Kidney epithelial cell (primary cell): Measurements from ENCODE around the gene SDCBP2. TPM values are rescaled to one million over a fixed set of nuclear protein-coding genes. Genes with fewer than 3 reads are reported as not detected.

ENCODE experiments used
- DNase-seq: peaks from one replicate; pipeline ENCODE4 v3.0.0-alpha.2; 2010; ENCODE audit warnings: low read depth
- H3K27me3 ChIP-seq: 2 replicates; pipeline ENCODE4 v1.6.0; 2011; ENCODE audit warnings: low read length; ENCODE audit not compliant: control insufficient read depth, insufficient read depth
- H3K36me3 ChIP-seq: 2 replicates; pipeline ENCODE4 v1.5.1; 2011; ENCODE audit warnings: low read length; ENCODE audit not compliant: control insufficient read depth, insufficient read depth
- H3K4me3 ChIP-seq: 2 replicates; pipeline ENCODE4 v1.5.1; 2011; ENCODE audit warnings: low read depth, mild to moderate bottlenecking, control low read depth, low read length
- CTCF ChIP-seq: IDR thresholded peaks from 2 replicates; pipeline ENCODE4 v1.5.1; 2011; ENCODE audit warnings: mild to moderate bottlenecking, moderate library complexity, low read length, control low read depth, inconsistent platforms; ENCODE audit not compliant: insufficient read depth, poor library complexity, severe bottlenecking
- total RNA-seq: library from RNA; depleted of rRNA; stranded (reverse); fragments of >200 nt; gene quantifications from 2 replicates; pipeline ENCODE4 v1.2.3, GENCODE V29; 2015

The SDCBP2 gene
- total RNA-seq, 1 donor from 2014 or later, result 6.1 TPM

GRCh38 chr20:1300083-1300840 is 28.7 kb downstream of the SDCBP2 start:
- no peaks in the 10 kb centered on the region for H3K27me3 ChIP-seq
- H3K36me3 ChIP-seq, result no peaks in the 10 kb centered on the region
- DNase-seq, result no peak
- H3K4me3 ChIP-seq, result no peak overlapping the region
- no peak for TF ChIP-seq CTCF

- no peaks in the 10 kb centered on the region for H3K36me3 ChIP-seq
- no peak for DNase-seq
- H3K4me3 ChIP-seq, result no peak overlapping the region
- TF ChIP-seq CTCF, result no peak
- no peaks in the 10 kb centered on the region for H3K27me3 ChIP-seq
These were observed 29.4 kb downstream of the SDCBP2 start for GRCh38 chr20:1299522-1299921.

- no peak overlapping the region for H3K4me3 ChIP-seq
- no peaks in the 10 kb centered on the region for H3K36me3 ChIP-seq
- TF ChIP-seq CTCF, result no peak
- no peak for DNase-seq
- no peaks in the 10 kb centered on the region for H3K27me3 ChIP-seq
These were observed 29.9 kb downstream of the SDCBP2 start for GRCh38 chr20:1298888-1299511.

- DNase-seq, result no peak
- no peaks in the 10 kb centered on the region for H3K36me3 ChIP-seq
- TF ChIP-seq CTCF, result no peak
- H3K4me3 ChIP-seq, result no peak overlapping the region
- H3K27me3 ChIP-seq, result no peaks in the 10 kb centered on the region
These were observed 30.8 kb downstream of the SDCBP2 start for GRCh38 chr20:1298166-1298565.

- Histone ChIP-seq H3K36me3 (no peaks in the 10 kb centered on the region), H3K4me3 (no peak overlapping the region), H3K27me3 (no peaks in the 10 kb centered on the region)
- no peak for TF ChIP-seq CTCF
- DNase-seq, result no peak
These were observed 31.5 kb downstream of the SDCBP2 start for GRCh38 chr20:1297486-1297885.

GRCh38 chr20:1296922-1297321 is 32.0 kb downstream of the SDCBP2 start:
- TF ChIP-seq CTCF, result no peak
- no peaks in the 10 kb centered on the region for H3K27me3 ChIP-seq
- no peak for DNase-seq
- H3K4me3 ChIP-seq, result no peak overlapping the region
- no peaks in the 10 kb centered on the region for H3K36me3 ChIP-seq
